HG03175 (cell line): ENCODE results near the gene EFCAB6.

Experiments
- ATAC-seq: cut with Tn5 transposase; IDR thresholded peaks from one replicate; pipeline ENCODE4 v1.9.1; 2021; ENCODE audit warnings: mild to moderate bottlenecking, moderate library complexity; ENCODE audit not compliant: unreplicated experiment

EFCAB6 gene

GRCh38 chr22:43511276-43511910 is 300.7 kb downstream of the EFCAB6 start:
- no peak for ATAC-seq

DNA sequence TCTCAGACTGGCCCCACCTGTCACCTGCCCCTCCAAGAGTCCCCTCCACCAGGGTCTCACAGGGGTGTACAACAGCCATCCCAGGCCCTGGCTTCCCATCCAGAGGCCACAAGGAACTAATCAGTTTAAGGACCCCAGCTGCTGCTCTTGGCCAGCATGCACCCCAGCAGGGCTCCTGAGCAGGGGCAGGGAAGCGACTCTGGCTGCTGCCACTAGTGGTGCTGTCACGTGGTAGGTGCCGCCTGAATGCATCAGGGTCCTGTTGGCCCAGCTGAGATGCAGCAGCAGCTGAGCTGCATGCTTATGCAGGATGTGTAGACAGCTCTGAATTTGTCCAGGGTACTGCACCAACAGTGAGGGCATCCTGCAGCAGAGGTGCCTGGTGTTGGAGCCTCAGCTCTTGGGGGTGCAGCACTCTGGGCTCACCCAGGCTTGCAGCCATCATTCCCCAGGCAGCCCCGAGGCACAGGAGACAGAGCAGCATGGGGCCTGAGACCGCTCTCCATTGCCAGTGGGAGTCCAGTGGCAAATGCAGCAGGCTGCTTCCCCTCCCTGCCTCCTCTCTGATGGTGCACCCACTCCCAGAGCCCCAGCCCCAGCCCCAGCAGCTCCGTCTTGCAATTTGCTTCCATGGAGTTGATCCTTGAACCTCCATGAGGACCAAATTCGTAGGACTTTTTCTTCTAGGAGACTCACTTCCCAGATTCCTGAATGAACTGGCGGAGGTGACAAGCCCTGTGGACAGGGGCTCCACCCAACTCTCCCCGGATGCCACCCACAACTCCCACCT is 301.6 kb downstream of the EFCAB6 start:
- no peak for ATAC-seq

DNA sequence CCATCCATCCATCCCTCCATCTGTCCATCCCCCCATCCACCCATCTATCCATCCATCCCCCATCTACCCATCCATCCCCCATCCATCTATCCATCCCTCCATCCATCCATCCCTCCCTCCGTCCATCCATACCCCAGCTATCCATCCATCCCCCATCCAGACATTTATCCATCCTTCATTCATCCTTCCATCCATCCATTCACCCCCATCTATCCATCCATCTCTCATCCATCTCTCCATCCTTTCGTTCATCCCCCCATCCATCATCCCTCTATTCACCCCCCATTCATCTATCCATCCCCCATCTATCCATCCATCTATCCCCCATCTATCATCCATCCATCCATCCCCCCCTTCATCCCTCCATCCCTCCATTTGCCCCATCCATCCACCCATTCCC is 302.8 kb downstream of the EFCAB6 start:
- ATAC-seq = no peak

- no peak for ATAC-seq
Observed at GRCh38 chr22:43508489-43508888, 303.6 kb downstream of the EFCAB6 start.

GRCh38 chr22:43507235-43507634 is 304.9 kb downstream of the EFCAB6 start:
- ATAC-seq = no peak

DNA sequence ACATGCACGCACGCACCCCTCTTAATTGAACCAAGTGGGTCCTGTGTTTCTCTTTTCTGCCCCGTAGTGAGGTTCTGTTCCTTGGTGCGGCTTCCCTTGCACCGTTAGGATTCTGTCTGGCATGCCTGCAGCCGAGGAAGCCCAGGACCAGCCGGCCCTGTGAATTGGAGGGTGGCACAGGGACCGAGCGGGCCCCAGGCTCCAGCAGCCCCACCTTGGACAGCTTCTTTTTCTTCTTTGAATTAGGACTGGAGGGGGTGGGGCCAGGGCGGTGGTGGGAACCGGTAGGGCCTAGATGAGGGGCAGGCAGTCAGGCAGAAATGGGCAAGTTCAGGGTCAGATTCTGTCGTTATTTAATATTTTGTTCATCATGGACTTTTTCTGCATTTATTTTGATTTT is 305.6 kb downstream of the EFCAB6 start:
- ATAC-seq = no peak

- ATAC-seq = no peak
Observed at GRCh38 chr22:43505896-43506295, 306.2 kb downstream of the EFCAB6 start.

DNA sequence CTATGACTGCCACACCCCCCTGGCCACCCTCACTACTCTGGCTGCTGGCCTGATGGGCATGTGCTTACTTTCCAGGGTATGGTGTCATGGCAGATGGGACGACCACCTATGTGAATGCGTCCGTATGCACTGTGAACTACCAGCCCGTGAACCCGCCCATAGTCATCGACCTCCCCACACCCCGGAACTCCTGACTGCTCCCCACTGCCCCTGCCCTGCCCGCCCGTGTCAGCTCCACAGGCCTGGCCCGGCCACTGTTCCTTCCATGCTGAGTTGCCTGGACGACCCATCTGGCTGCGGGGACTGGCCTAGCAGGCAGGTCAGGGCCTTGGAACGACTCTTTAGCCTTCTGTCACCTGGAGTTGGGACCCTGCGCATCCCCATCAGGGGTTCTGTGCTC is 306.7 kb downstream of the EFCAB6 start:
- ATAC-seq = no peak

- ATAC-seq = no peak
Observed at GRCh38 chr22:43504666-43505261, 307.3 kb downstream of the EFCAB6 start.

- no peak for ATAC-seq
Observed at GRCh38 chr22:43504068-43504467, 308.0 kb downstream of the EFCAB6 start.

- no peak for ATAC-seq
Observed at GRCh38 chr22:43502306-43502874, 309.7 kb downstream of the EFCAB6 start.

DNA sequence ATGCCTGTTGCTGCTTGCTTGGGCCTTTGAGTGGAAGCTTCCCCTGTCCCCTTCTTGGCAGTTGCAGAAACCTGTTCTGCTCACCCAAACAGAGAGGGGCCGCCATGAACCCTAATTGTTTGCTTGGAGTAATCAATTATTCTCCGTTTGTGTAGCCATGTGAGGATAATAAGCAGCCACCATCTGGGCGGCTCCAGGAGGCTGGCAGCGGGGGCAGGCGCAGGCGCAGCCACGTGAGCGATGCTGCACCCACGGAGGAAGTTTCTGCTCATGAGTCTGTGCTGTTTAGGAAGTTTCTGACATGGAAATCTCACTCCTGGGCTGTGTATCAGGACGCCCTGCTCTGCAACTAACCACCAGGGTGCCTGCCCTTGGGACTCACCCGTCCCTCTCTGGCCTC is 310.2 kb downstream of the EFCAB6 start:
- no peak for ATAC-seq

- no peak for ATAC-seq
Observed at GRCh38 chr22:43500792-43501785, 311.0 kb downstream of the EFCAB6 start.

DNA sequence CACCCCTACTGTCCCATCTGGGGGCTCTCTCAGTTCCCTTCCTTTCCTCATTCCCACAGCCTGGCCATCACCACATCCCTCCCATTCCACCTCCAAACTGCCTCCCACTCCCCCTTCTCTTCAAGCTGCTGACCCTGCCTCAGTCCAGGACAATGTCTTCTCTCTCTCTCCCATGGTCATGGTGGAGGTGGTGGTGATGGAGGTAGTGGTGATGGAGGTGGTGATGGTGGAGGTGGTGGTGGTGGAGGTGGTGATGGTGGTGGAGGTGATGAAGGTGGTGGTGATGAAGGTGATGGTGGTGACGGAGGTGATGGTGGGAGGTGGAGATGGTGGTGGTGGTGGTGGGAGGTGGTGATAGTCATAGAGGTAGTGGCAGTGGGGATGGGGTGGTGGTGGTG is 313.2 kb downstream of the EFCAB6 start:
- no peak for ATAC-seq

- no peak for ATAC-seq
Observed at GRCh38 chr22:43497956-43498855, 313.9 kb downstream of the EFCAB6 start.

DNA sequence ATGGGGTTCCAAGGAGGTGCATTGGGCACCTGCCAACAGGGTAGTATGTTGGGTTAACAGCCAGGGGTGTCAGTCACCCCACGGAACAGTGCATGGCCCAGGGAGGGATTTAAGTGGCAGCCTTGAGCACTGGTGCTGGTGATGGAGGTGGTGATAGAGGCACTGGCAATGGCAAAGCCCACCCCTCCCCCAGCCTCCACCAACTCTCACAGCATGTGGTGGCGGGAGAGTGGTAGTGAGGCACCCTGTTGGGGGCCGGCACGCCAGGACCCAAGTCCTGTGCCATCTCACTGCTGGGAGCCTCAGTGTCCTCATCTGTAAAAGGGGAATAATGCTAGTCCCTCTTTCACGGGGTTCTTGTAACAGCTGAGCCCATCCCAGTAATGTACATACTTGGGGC is 318.8 kb downstream of the EFCAB6 start:
- ATAC-seq = no peak

DNA sequence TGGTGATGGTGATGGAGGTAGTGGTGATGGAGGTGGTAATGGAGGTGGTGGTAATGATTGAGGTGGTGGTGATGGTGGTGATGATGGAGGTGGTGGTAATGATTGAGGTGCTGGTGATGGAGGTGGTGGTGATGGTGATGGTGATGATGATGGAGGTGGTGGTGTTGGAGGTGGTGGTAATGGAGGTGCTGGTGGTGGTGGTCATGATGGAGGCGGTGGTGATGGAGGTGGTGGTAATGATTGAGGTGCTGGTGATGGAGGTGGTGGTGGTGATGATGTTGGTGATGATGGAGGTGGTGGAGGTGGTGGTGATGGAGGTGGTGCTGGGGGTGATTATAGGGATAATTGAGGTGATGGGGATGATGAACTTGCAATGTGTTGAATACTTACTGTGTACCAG is 320.4 kb downstream of the EFCAB6 start:
- ATAC-seq = no peak

- ATAC-seq = no peak
Observed at GRCh38 chr22:43491177-43491576, 320.9 kb downstream of the EFCAB6 start.

GRCh38 chr22:43490311-43490710 is 321.8 kb downstream of the EFCAB6 start:
- no peak for ATAC-seq

GRCh38 chr22:43488937-43489336 is 323.2 kb downstream of the EFCAB6 start:
- no peak for ATAC-seq
